Measurements from ENCODE around the gene UROC1.

Gene UROC1

GRCh38 chr3:126540951-126541627, 23.5 kb upstream of the UROC1 start:
- TF ChIP-seq CTCF (IDR thresholded peaks at IDR 0.05; ENCODE audit: low read depth, low read length) = no peak
- DNase-seq (ENCODE audit: low read depth in 2 of 2) = no peak
- H3K4me3 ChIP-seq (replicated peaks in 1 of 2; ENCODE audit: low read depth in 2 of 2, low read length in 2 of 2) = no peak overlapping the region

GRCh38 chr3:126540342-126540849, 22.8 kb upstream of the UROC1 start:
- no peak overlapping the region for H3K4me3 ChIP-seq (replicated peaks in 1 of 2; ENCODE audit: low read depth in 2 of 2, low read length in 2 of 2)
- no peak for TF ChIP-seq CTCF (IDR thresholded peaks at IDR 0.05; ENCODE audit: low read depth, low read length)
- DNase-seq (ENCODE audit: low read depth in 2 of 2) = peak; percentile 87 to 92

- DNase-seq (ENCODE audit: low read depth in 2 of 2) = no peak
- TF ChIP-seq CTCF (IDR thresholded peaks at IDR 0.05; ENCODE audit: low read depth, low read length) = no peak
- H3K4me3 ChIP-seq (replicated peaks in 1 of 2; ENCODE audit: low read depth in 2 of 2, low read length in 2 of 2) = no peak overlapping the region
Measured at GRCh38 chr3:126539558-126540250, 22.1 kb upstream of the UROC1 start.

- TF ChIP-seq CTCF (IDR thresholded peaks at IDR 0.05; ENCODE audit: low read depth, low read length) = no peak
Measured at GRCh38 chr3:126538966-126539365, 21.4 kb upstream of the UROC1 start.

GRCh38 chr3:126538316-126538715, 20.7 kb upstream of the UROC1 start:
- no peak overlapping the region for H3K4me3 ChIP-seq (replicated peaks in 1 of 2; ENCODE audit: low read depth in 2 of 2, low read length in 2 of 2)
- no peak for DNase-seq (ENCODE audit: low read depth in 2 of 2)
- TF ChIP-seq CTCF (IDR thresholded peaks at IDR 0.05; ENCODE audit: low read depth, low read length) = no peak

More at GRCh38 chr3:126538966-126539365, 21.4 kb upstream of the UROC1 start:
- DNase-seq (ENCODE audit: low read depth in 2 of 2) = no peak
- H3K4me3 ChIP-seq (replicated peaks in 1 of 2; ENCODE audit: low read depth in 2 of 2, low read length in 2 of 2) = no peak overlapping the region

GRCh38 chr3:126537730-126538281, 20.2 kb upstream of the UROC1 start:
- TF ChIP-seq CTCF (IDR thresholded peaks at IDR 0.05; ENCODE audit: low read depth, low read length) = no peak
- H3K4me3 ChIP-seq (replicated peaks in 1 of 2; ENCODE audit: low read depth in 2 of 2, low read length in 2 of 2) = no peak overlapping the region
- DNase-seq (ENCODE audit: low read depth in 2 of 2) = no peak
